Activated naive CD4-positive, alpha-beta T cell (primary cell): Measurements from ENCODE around the gene MYRIP.
"Not testable (repeated sequence)": the region's sequence is repeated elsewhere in the genome, so short reads cannot be mapped to it uniquely, and the experiment has no call there.

ENCODE experiments used
- DNase-seq, 4 experiments: peaks; one replicate each; lab custom pipeline; 2025; lab: John Stamatoyannopoulos, UW

The MYRIP gene

GRCh38 chr3:39809181-39809994 is at the start of gene MYRIP:
Gene MYRIP, plus strand, starts transcription at chr3:39809609. Its CDS starts 91,208 bp downstream, at chr3:39900817.
- no peak for DNase-seq

GRCh38 chr3:39760325-39760724 is 49.1 kb upstream of the MYRIP start:
- no peak for DNase-seq

- DNase-seq, result no peak
Measured at GRCh38 chr3:39762537-39763070, 46.8 kb upstream of the MYRIP start.

GRCh38 chr3:39763390-39763789 is 46.0 kb upstream of the MYRIP start:
- no peak for DNase-seq

- no peak for DNase-seq
Measured at GRCh38 chr3:39765575-39765974, 43.8 kb upstream of the MYRIP start.

DNA sequence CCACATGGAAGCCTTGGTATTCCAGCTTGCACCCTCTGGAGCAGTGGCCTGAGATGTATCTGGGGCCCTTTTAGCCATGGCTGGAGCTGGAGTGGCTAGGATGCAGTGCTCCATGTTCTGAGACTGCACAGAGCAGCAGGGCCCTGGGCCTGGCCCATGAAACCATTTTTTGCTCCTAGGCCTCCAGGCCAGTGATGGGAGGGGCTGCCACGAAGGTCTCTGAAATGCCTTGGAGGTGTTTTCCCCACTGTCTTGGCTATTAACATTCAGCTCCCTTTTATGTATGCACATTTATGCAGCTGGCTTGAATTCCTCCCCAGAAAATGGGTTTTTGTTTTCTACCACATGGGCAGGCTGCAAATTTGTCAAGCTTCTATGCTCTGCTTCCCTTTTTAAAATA is 43.0 kb upstream of the MYRIP start:
- DNase-seq, result no peak

GRCh38 chr3:39766909-39767308 is 42.5 kb upstream of the MYRIP start:
- DNase-seq, result not testable (repeated sequence)

- not testable (repeated sequence) for DNase-seq
Measured at GRCh38 chr3:39778168-39778567, 31.2 kb upstream of the MYRIP start.

- no peak for DNase-seq
Measured at GRCh38 chr3:39779511-39780230, 29.7 kb upstream of the MYRIP start.

- DNase-seq, result no peak
Measured at GRCh38 chr3:39780352-39780751, 29.1 kb upstream of the MYRIP start.

- no peak for DNase-seq
Measured at GRCh38 chr3:39781025-39781424, 28.4 kb upstream of the MYRIP start.

DNA sequence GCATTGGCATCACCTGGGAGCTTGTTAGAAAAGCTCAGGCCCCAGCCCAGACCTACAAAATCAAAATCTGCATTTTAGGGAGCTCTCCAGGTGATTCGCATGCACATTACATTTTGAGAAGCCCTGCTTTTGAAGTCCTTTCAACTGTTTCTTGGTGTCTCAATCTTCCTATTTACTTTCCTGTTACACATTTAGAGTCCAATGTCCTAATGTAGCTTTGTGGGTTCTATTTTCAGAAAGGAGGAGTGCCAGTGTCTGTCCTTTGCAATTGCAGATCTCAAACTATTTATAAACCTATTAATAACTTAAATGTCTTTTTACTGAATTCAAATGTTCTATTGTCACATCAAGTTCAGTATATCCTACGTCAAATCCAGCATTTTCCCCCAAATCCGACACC is 27.8 kb upstream of the MYRIP start:
- DNase-seq, result no peak

GRCh38 chr3:39783680-39784079 is 25.7 kb upstream of the MYRIP start:
- DNase-seq, result no peak

GRCh38 chr3:39784922-39785321 is 24.5 kb upstream of the MYRIP start:
- DNase-seq, result no peak

DNA sequence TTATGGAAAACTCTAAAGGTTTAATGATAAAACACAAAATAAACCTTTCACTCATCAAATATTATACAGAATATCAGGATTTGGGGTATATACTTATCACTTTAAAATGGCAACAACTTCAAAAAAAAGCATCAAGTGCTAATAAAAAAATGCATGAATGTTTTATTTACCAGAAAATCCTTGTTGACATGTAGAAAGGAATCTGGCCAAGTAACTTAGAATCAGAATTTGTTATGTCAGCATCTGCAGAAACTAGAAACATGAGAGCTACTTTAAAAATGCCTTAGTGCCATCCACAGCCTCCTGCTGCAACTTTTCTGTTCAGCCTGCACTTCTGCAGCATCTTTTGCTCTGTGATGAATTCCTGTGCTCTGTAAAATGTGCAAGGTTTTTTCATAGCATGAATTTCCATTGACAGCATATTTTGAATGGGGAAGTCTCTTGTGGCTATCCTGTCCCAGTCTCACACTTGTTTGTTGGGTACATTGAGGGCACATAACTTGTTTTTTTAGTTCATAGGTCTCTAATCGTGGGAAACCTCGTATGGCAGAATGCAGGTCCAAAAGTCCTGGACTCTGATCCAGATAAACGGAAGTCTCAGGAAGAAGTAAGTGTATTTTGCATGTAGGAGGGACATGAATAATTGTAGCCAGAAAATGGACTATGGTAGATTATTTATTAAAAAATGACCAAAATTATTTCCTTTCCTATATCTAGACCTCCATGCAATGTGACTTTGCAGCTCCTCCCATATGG is 21.1 kb upstream of the MYRIP start:
- DNase-seq, result no peak

DNA sequence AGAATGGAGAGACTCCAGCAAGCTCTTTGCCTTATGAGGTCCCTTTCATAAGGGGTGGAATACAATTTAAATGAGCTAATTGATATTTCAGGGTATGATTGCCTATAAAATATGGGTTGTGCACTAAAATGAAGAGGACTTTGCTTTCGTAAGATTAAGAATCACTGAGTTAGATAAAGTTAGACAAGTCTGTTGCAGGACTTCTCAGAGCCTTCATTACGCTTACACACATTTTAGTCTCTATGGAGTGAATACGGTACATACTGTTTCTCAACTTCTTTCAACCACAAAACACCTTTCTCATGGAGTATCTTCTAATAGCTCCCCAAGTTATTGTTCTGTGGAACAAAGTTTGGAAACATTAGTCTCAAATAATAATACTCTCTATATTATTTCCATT is 17.8 kb upstream of the MYRIP start:
- no peak for DNase-seq

- no peak for DNase-seq
Measured at GRCh38 chr3:39794880-39795279, 14.5 kb upstream of the MYRIP start.

- DNase-seq, result no peak
Measured at GRCh38 chr3:39801216-39801615, 8.2 kb upstream of the MYRIP start.

GRCh38 chr3:39802486-39802885 is 6.9 kb upstream of the MYRIP start:
- DNase-seq, result not testable (repeated sequence)

- DNase-seq, result no peak
Measured at GRCh38 chr3:39803956-39804355, 5.5 kb upstream of the MYRIP start.

DNA sequence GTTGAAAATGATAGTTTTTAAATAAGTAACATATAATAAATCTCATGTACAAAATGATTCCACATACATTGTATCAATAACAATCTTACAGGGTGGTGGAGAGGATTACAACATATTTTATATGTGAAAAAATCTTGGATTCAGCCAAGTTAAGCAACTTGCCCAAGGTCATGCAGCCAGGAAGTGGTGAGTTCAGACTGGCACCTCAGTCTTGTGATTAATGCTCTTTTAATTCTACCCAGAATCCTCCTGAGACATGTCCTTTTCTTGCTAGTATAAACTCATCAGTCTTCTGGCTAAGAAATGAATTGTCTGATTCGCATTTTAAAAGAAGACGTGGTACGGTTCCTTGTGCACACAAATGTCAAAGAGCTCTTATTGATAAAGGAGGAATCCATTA is 4.5 kb upstream of the MYRIP start:
- no peak for DNase-seq

- no peak for DNase-seq
Measured at GRCh38 chr3:39805650-39806049, 3.8 kb upstream of the MYRIP start.
